Esophagus muscularis mucosa (tissue), 4 donors: ENCODE results near the gene RGSL1. TPM values are rescaled to one million over a fixed set of nuclear protein-coding genes. Genes with fewer than 3 reads are reported as not detected.
"Not testable (repeated sequence)": the region's sequence is repeated elsewhere in the genome, so short reads cannot be mapped to it uniquely, and the experiment has no call there.

ENCODE experiments used
- DNase-seq: peaks from one replicate; pipeline ENCODE4 v3.0.0-alpha.2; 2017; ENCODE audit errors: extremely low spot score
- H3K27ac ChIP-seq, 4 donors: fragments of 200-600 bp; sonication (generic); replicated peaks in 1 of 4; 1 replicate in 3 of 4; 2 replicates in 1 of 4; pipeline ENCODE4 v1.5.1; 2016 to 2019; ENCODE audit warnings: mild to moderate bottlenecking in 1 of 4
- H3K27me3 ChIP-seq, 4 donors: fragments of 200-600 bp; sonication (generic); one replicate each; pipeline versions ENCODE4 v1.5.1 to v1.6.0; 2016 to 2019
- H3K36me3 ChIP-seq, 4 donors: fragments of 200-600 bp; sonication (generic); one replicate each; pipeline ENCODE4 v1.5.1; 2016 to 2019
- H3K4me1 ChIP-seq, 4 donors: fragments of 200-600 bp; sonication (generic); one replicate each; pipeline ENCODE4 v1.5.1; 2016 to 2019
- H3K4me3 ChIP-seq, 4 donors: fragments of 200-600 bp; sonication (generic); 1 replicate in 2 of 4; 2 replicates in 2 of 4; pipeline ENCODE4 v1.5.1; 2016 to 2019; ENCODE audit warnings: mild to moderate bottlenecking in 4 of 4, moderate library complexity in 1 of 4
- H3K9me3 ChIP-seq, 4 donors: fragments of 200-600 bp; sonication (generic); 1 replicate in 3 of 4; 2 replicates in 1 of 4; pipeline ENCODE4 v1.5.1; 2016 to 2019
- EP300 ChIP-seq: sonication (generic); formaldehyde crosslinking; IDR thresholded peaks from one replicate; pipeline ENCODE4 v1.6.1; 2017; ENCODE audit warnings: antibody characterized with exemption
- POLR2A ChIP-seq: fragments of 450-650 bp; IDR thresholded peaks from one replicate; pipeline ENCODE4 v1.6.1; 2017; ENCODE audit warnings: antibody characterized with exemption, moderate library complexity, mild to moderate bottlenecking, low read depth
- POLR2AphosphoS5 ChIP-seq, 2 donors: sonication (generic); formaldehyde crosslinking; IDR thresholded peaks; one replicate each; pipeline ENCODE4 v1.6.1; 2017; ENCODE audit warnings: antibody characterized with exemption in 2 of 2
- WGBS: methylation state at CpG from one replicate; pipeline ENCODE4 v1.1.5; 2018; 5-methylcytosine and 5-hydroxymethylcytosine counted together
- intact Hi-C: fragments of 100-400 bp; cut with DNase I; formaldehyde crosslinking; loops from one replicate; pipeline ENCODE4 v1.15.1; 2023
- total RNA-seq, 4 donors: library from RNA; depleted of rRNA; stranded (reverse); fragments of >200 nt; gene quantifications; one replicate each; pipeline versions ENCODE4 v1.1.0 to v1.2.1, GENCODE V29; 2016
- TF ChIP-seq, protein P1 (sequence below), 3 experiments: fragments of 200-600 bp in 2 of 3; fragments of 450-650 bp in 1 of 3; sonication (generic) in 2 of 3; IDR thresholded peaks; one replicate each; pipeline ENCODE4 v1.5.1; 2017 to 2019; ENCODE audit warnings: antibody characterized with exemption in 3 of 3, mild to moderate bottlenecking in 2 of 3, moderate library complexity in 1 of 3

RGSL1 gene
- total RNA-seq, 4 donors from 2014 or later, result not detected

DNA sequence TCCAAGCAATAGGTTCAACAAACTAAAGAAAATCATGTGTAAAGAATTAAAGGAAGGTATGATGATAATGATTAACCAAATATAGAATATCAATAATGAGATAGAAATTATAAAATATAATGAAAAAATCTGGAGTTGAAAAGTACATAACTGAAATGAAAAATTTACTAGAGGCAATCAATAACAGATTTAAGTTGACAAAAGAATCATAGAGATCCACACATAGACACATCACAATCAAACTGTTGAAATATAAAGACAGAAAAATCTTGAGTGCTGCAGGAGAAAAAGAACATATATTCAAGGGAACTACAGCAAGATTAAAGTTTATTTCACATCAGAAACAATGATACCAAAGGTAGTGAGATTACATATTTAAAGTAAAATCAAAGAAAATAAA is 75.4 kb downstream of the RGSL1 start:
- Histone ChIP-seq H3K4me3 (no peak overlapping the region), H3K9me3 (peaks cover 0 to 22% (median 19%) of the 10 kb centered on the region in 4 donors), H3K36me3 (no peaks in the 10 kb centered on the region), H3K27me3 (no peaks in the 10 kb centered on the region), H3K4me1 (no peaks in the 10 kb centered on the region), H3K27ac (no peak overlapping the region)
- TF ChIP-seq POLR2AphosphoS5 (IDR thresholded peaks at IDR 0.05) (no peak), POLR2A (no peak), EP300 (no peak)
- intact Hi-C loops, result no loop called here
- no peak for DNase-seq

GRCh38 chr1:182527680-182528079 is 77.7 kb downstream of the RGSL1 start:
- Histone ChIP-seq H3K9me3 (peaks cover 0 to 22% (median 19%) of the 10 kb centered on the region in 4 donors), H3K36me3 (no peaks in the 10 kb centered on the region), H3K4me3 (no peak overlapping the region), H3K27ac (no peak overlapping the region), H3K27me3 (no peaks in the 10 kb centered on the region), H3K4me1 (no peaks in the 10 kb centered on the region)
- no peak for DNase-seq
- TF ChIP-seq POLR2AphosphoS5 (IDR thresholded peaks at IDR 0.05) (no peak), POLR2A (no peak), EP300 (no peak)
- TF ChIP-seq, protein P1, sequence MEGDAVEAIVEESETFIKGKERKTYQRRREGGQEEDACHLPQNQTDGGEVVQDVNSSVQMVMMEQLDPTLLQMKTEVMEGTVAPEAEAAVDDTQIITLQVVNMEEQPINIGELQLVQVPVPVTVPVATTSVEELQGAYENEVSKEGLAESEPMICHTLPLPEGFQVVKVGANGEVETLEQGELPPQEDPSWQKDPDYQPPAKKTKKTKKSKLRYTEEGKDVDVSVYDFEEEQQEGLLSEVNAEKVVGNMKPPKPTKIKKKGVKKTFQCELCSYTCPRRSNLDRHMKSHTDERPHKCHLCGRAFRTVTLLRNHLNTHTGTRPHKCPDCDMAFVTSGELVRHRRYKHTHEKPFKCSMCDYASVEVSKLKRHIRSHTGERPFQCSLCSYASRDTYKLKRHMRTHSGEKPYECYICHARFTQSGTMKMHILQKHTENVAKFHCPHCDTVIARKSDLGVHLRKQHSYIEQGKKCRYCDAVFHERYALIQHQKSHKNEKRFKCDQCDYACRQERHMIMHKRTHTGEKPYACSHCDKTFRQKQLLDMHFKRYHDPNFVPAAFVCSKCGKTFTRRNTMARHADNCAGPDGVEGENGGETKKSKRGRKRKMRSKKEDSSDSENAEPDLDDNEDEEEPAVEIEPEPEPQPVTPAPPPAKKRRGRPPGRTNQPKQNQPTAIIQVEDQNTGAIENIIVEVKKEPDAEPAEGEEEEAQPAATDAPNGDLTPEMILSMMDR (IDR thresholded peaks at IDR 0.05), result no peak
- intact Hi-C loops, result no loop called here
- WGBS, result 79% methylated on average over 2 of the region's 2 CpGs

- intact Hi-C loops, H3K27ac ChIP-seq, H3K36me3 ChIP-seq, H3K4me1 ChIP-seq, DNase-seq, H3K4me3 ChIP-seq, H3K27me3 ChIP-seq: not testable (repeated sequence)
- peaks cover 0 to 22% (median 19%) of the 10 kb centered on the region in 4 donors for H3K9me3 ChIP-seq
- WGBS, result 75% methylated on average over 5 of the region's 5 CpGs
Observed at GRCh38 chr1:182528206-182528605, 78.3 kb downstream of the RGSL1 start.

DNA sequence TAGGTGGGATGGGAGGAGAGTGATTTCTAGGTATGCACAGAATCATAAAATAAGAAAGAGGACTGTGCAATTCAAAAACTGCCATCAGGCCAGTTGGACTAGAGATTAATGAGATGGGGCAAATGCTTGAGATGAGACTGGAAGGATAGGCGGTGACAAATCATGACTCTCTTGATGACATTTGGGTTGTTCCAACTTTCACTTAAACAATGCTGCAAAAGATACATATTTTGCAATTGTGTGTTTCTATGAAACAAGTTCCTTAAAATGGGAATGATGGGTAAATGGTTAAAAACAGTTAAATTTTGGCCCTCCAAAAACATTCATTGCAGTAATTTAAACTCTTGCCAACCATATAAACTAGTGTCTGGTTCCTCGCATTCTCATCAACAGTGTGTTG is 84.0 kb downstream of the RGSL1 start:
- TF ChIP-seq, protein P1 (IDR thresholded peaks at IDR 0.05), result no peak
- no peak for TF ChIP-seq POLR2AphosphoS5 (IDR thresholded peaks at IDR 0.05)
- TF ChIP-seq EP300, result no peak
- TF ChIP-seq POLR2A, result no peak
- H3K27ac ChIP-seq, result no peak overlapping the region
- no peaks in the 10 kb centered on the region for H3K9me3 ChIP-seq
- 88% methylated on average over 2 of the region's 2 CpGs for WGBS
- H3K27me3 ChIP-seq, result no peaks in the 10 kb centered on the region
- H3K36me3 ChIP-seq, result no peaks in the 10 kb centered on the region
- intact Hi-C loops, result no loop called here
- no peak for DNase-seq
- no peak overlapping the region for H3K4me3 ChIP-seq
- H3K4me1 ChIP-seq, result no peaks in the 10 kb centered on the region

- DNase-seq, result peak; percentile 57
- Histone ChIP-seq H3K4me1 (no peaks in the 10 kb centered on the region), H3K9me3 (peaks cover 0 to 16% (median 3%) of the 10 kb centered on the region in 4 donors), H3K27me3 (no peaks in the 10 kb centered on the region), H3K36me3 (no peaks in the 10 kb centered on the region), H3K4me3 (no peak overlapping the region), H3K27ac (no peak overlapping the region)
- TF ChIP-seq, protein P1 (IDR thresholded peaks at IDR 0.05), result no peak
- TF ChIP-seq EP300 (no peak), POLR2AphosphoS5 (IDR thresholded peaks at IDR 0.05) (no peak), POLR2A (no peak)
- intact Hi-C loops, result no loop called here
Observed at GRCh38 chr1:182549346-182549745, 99.4 kb downstream of the RGSL1 start.

DNA sequence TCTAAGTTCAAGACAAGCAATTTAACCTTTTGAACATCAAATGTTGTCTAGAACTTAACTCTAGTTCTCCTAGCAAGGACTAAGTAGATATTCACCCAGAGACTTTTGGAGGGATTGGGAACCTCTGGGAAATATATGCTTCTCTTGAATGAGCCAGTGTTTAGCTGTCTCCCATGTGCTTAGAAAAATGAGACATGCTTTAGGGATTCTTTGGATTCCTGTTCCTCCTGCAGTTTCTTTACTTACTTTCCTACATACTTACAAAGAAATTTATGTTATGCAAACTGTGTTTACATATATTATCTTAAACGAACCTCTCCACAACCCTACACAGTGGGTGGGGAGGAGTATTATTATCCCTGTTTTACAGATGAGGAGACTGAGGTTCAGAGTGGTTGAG is 99.9 kb downstream of the RGSL1 start:
- Histone ChIP-seq H3K4me3 (no peak overlapping the region), H3K36me3 (no peaks in the 10 kb centered on the region), H3K27me3 (no peaks in the 10 kb centered on the region), H3K27ac (no peak overlapping the region), H3K4me1 (no peaks in the 10 kb centered on the region), H3K9me3 (peaks cover 0 to 16% (median 3%) of the 10 kb centered on the region in 4 donors)
- no peak for DNase-seq
- WGBS, result 24% methylated on average over 1 of the region's 1 CpG
- TF ChIP-seq POLR2A, result no peak
- intact Hi-C loops, result no loop called here
